ENCODE results near the gene CIZ1. TPM values are rescaled to one million over a fixed set of nuclear protein-coding genes. Genes with fewer than 3 reads are reported as not detected.

CIZ1 gene
- total and polyA plus RNA-seq, 2 of the 13 experiments (the other 11 are each of a cell fraction or from before 2014, with no cell fraction given), result 30.6 to 50.3 TPM

DNA sequence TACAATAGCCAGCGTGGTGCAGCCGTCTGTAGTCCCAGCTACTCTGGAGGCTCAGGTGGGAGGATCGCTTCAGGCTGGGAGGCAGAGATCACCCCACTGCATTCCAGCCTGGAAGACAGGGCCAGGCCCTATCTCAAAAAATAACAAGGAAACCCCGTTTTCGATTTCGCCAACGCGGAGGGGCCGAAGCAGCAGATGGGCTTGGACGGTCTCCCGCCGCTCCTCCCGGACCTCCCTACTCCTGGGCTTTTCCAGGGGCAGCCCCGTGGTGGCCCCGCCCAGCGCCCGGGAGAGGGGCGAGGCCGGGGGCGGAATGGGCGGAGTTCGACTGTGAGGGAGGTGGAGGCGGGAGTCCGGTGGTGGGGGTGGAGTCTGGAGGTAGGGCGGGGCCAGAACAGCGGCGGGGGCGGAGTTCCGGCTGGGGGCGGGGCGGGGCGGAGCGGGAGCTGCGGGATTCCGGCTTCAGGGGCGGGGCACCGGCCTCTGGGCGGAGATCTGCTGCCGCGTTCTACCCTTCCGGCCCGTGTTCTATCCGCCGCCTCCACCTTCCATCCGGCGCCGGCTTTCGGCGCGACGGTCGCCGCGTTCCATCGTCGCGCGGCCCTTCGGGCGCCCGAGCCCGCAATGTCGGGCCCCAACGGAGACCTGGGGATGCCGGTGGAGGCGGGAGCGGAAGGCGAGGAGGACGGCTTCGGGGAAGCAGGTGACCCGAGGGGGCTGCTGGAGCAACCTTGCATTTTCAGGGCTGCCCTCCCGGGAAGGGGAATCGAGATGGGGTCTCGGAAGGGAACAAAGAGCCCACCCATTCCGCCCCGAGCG is 31.4 kb downstream of the CIZ1 start, which contains the start of gene BBLN (continued):
- TF ChIP-seq, protein P1, sequence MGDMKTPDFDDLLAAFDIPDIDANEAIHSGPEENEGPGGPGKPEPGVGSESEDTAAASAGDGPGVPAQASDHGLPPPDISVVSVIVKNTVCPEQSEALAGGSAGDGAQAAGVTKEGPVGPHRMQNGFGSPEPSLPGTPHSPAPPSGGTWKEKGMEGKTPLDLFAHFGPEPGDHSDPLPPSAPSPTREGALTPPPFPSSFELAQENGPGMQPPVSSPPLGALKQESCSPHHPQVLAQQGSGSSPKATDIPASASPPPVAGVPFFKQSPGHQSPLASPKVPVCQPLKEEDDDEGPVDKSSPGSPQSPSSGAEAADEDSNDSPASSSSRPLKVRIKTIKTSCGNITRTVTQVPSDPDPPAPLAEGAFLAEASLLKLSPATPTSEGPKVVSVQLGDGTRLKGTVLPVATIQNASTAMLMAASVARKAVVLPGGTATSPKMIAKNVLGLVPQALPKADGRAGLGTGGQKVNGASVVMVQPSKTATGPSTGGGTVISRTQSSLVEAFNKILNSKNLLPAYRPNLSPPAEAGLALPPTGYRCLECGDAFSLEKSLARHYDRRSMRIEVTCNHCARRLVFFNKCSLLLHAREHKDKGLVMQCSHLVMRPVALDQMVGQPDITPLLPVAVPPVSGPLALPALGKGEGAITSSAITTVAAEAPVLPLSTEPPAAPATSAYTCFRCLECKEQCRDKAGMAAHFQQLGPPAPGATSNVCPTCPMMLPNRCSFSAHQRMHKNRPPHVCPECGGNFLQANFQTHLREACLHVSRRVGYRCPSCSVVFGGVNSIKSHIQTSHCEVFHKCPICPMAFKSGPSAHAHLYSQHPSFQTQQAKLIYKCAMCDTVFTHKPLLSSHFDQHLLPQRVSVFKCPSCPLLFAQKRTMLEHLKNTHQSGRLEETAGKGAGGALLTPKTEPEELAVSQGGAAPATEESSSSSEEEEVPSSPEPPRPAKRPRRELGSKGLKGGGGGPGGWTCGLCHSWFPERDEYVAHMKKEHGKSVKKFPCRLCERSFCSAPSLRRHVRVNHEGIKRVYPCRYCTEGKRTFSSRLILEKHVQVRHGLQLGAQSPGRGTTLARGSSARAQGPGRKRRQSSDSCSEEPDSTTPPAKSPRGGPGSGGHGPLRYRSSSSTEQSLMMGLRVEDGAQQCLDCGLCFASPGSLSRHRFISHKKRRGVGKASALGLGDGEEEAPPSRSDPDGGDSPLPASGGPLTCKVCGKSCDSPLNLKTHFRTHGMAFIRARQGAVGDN (CRISPR knock-in tag; IDR thresholded peaks at IDR 0.05), result peak; percentile 93
- TF ChIP-seq ZNF7 (CRISPR knock-in tag; IDR thresholded peaks at IDR 0.05) (no peak), HOXA3 (CRISPR knock-in tag; IDR thresholded peaks at IDR 0.05) (peak; percentile 38; the same call in 1 of the 2 replicates), ZNF737 (CRISPR knock-in tag; IDR thresholded peaks at IDR 0.05; ENCODE audit: borderline replicate concordance) (no peak), ZBTB21 (CRISPR knock-in tag; IDR thresholded peaks at IDR 0.05) (no peak), ZNF224 (CRISPR knock-in tag; IDR thresholded peaks at IDR 0.05) (0 out of 2 replicates have a peak, but pooled peaks have one; percentile 27), MIXL1 (CRISPR knock-in tag; IDR thresholded peaks at IDR 0.05) (no peak), YY1 (IDR thresholded peaks at IDR 0.05; ENCODE audit: insufficient read depth, insufficient replicate concordance, low read depth, low read length) (no peak), ZNF782 (CRISPR knock-in tag; IDR thresholded peaks at IDR 0.05; ENCODE audit: borderline replicate concordance) (no peak), TAF1 (CRISPR knock-in tag; IDR thresholded peaks at IDR 0.05) (peak; percentile 70; the same call in 1 of the 2 replicates), BRCA1 (CRISPR knock-in tag; IDR thresholded peaks at IDR 0.05) (no peak)
- TF ChIP-seq, protein P2, sequence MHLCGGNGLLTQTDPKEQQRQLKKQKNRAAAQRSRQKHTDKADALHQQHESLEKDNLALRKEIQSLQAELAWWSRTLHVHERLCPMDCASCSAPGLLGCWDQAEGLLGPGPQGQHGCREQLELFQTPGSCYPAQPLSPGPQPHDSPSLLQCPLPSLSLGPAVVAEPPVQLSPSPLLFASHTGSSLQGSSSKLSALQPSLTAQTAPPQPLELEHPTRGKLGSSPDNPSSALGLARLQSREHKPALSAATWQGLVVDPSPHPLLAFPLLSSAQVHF (CRISPR knock-in tag; IDR thresholded peaks at IDR 0.05), result 0 out of 2 replicates have a peak, but pooled peaks have one; percentile 19
- TF ChIP-seq, protein P3, sequence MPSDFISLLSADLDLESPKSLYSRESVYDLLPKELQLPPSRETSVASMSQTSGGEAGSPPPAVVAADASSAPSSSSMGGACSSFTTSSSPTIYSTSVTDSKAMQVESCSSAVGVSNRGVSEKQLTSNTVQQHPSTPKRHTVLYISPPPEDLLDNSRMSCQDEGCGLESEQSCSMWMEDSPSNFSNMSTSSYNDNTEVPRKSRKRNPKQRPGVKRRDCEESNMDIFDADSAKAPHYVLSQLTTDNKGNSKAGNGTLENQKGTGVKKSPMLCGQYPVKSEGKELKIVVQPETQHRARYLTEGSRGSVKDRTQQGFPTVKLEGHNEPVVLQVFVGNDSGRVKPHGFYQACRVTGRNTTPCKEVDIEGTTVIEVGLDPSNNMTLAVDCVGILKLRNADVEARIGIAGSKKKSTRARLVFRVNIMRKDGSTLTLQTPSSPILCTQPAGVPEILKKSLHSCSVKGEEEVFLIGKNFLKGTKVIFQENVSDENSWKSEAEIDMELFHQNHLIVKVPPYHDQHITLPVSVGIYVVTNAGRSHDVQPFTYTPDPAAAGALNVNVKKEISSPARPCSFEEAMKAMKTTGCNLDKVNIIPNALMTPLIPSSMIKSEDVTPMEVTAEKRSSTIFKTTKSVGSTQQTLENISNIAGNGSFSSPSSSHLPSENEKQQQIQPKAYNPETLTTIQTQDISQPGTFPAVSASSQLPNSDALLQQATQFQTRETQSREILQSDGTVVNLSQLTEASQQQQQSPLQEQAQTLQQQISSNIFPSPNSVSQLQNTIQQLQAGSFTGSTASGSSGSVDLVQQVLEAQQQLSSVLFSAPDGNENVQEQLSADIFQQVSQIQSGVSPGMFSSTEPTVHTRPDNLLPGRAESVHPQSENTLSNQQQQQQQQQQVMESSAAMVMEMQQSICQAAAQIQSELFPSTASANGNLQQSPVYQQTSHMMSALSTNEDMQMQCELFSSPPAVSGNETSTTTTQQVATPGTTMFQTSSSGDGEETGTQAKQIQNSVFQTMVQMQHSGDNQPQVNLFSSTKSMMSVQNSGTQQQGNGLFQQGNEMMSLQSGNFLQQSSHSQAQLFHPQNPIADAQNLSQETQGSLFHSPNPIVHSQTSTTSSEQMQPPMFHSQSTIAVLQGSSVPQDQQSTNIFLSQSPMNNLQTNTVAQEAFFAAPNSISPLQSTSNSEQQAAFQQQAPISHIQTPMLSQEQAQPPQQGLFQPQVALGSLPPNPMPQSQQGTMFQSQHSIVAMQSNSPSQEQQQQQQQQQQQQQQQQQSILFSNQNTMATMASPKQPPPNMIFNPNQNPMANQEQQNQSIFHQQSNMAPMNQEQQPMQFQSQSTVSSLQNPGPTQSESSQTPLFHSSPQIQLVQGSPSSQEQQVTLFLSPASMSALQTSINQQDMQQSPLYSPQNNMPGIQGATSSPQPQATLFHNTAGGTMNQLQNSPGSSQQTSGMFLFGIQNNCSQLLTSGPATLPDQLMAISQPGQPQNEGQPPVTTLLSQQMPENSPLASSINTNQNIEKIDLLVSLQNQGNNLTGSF (CRISPR knock-in tag; IDR thresholded peaks at IDR 0.05), result no peak
- TF ChIP-seq, protein P4, sequence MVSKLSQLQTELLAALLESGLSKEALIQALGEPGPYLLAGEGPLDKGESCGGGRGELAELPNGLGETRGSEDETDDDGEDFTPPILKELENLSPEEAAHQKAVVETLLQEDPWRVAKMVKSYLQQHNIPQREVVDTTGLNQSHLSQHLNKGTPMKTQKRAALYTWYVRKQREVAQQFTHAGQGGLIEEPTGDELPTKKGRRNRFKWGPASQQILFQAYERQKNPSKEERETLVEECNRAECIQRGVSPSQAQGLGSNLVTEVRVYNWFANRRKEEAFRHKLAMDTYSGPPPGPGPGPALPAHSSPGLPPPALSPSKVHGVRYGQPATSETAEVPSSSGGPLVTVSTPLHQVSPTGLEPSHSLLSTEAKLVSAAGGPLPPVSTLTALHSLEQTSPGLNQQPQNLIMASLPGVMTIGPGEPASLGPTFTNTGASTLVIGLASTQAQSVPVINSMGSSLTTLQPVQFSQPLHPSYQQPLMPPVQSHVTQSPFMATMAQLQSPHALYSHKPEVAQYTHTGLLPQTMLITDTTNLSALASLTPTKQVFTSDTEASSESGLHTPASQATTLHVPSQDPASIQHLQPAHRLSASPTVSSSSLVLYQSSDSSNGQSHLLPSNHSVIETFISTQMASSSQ (IDR thresholded peaks at IDR 0.05; ENCODE audit: low read depth), result no peak
- TF ChIP-seq, protein P4 (CRISPR knock-in tag; IDR thresholded peaks at IDR 0.05; ENCODE audit: borderline replicate concordance), result no peak; the same call in 1 of the 2 replicates

Data from HepG2 (cell line).